ENCODE results near the gene ACAD9. TPM values are rescaled to one million over a fixed set of nuclear protein-coding genes. Genes with fewer than 3 reads are reported as not detected.

Gene ACAD9
- total and polyA plus RNA-seq, 9 of the 15 experiments (the other 6 are each of a cell fraction or from before 2014, with no cell fraction given), result 10.2 to 32.6 (median 22.8) TPM

- TF ChIP-seq BCL6 (CRISPR knock-in tag; IDR thresholded peaks at IDR 0.05) (no peak), CGGBP1 (CRISPR knock-in tag; IDR thresholded peaks at IDR 0.05) (no peak), MEIS2 (IDR thresholded peaks at IDR 0.05; ENCODE audit: partially characterized antibody) (no peak), ETV6 (IDR thresholded peaks at IDR 0.05; ENCODE audit: borderline replicate concordance in 1 of 2, low read depth in 2 of 2, low read length in 1 of 2) (no peak), ETV6 (CRISPR knock-in tag; IDR thresholded peaks at IDR 0.05; ENCODE audit: borderline replicate concordance) (no peak), CBX8 (IDR thresholded peaks at IDR 0.05; ENCODE audit: borderline replicate concordance, extremely low read depth, low read depth, low read length, poor library complexity, severe bottlenecking) (no peak), KLF16 (IDR thresholded peaks at IDR 0.05) (peak; percentile 18; the same call in 1 of the 2 replicates), MGA (IDR thresholded peaks at IDR 0.05) (no peak), RHOXF2B (CRISPR knock-in tag; conservative IDR thresholded peaks at IDR 0.05) (no peak), CREB3 (tag; conservative IDR thresholded peaks at IDR 0.05; ENCODE audit: low read depth) (no peak), HMBOX1 (IDR thresholded peaks at IDR 0.05) (no peak), HNRNPUL1 (IDR thresholded peaks at IDR 0.05; ENCODE audit: low read length) (no peak), ZNF785 (CRISPR knock-in tag; IDR thresholded peaks at IDR 0.05) (no peak)
Measured at GRCh38 chr3:128841926-128842920, 37.2 kb upstream of the ACAD9 start (continued).
